HG02970 (cell line): ENCODE results near the gene MYDGF.

Source experiments
- ATAC-seq: cut with Tn5 transposase; IDR thresholded peaks from one replicate; pipeline ENCODE4 v1.9.1; 2021; ENCODE audit warnings: mild to moderate bottlenecking, moderate library complexity, moderate number of reproducible peaks; ENCODE audit not compliant: unreplicated experiment, low FRiP score

The MYDGF gene

GRCh38 chr19:4619668-4620294 is 50.4 kb downstream of the MYDGF start:
- ATAC-seq, result no peak

GRCh38 chr19:4618019-4618418 is 52.1 kb downstream of the MYDGF start:
- no peak for ATAC-seq

DNA sequence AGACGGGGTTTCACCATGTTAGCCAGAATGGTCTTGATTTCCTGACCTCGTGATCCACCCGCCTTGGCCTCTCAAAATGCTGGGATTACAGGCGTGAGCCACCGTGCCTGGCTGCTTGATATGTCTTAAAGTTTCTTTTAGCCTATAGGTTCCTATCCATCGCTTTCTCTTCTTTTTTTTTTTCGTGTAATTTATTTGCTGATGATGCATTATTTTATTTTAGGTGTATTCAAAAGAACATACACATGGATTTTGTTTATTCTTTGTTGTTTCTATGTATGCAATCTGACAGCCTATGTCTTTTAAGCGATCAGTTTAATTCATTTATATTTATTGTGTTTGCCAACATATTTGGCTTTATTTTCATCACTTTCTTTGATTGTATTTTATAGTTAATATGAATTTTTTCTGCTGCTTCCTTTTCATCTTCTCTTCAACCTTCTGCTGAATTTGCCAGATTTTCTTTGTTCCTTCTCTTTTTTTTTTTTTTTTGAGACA is 56.8 kb downstream of the MYDGF start:
- no peak for ATAC-seq

DNA sequence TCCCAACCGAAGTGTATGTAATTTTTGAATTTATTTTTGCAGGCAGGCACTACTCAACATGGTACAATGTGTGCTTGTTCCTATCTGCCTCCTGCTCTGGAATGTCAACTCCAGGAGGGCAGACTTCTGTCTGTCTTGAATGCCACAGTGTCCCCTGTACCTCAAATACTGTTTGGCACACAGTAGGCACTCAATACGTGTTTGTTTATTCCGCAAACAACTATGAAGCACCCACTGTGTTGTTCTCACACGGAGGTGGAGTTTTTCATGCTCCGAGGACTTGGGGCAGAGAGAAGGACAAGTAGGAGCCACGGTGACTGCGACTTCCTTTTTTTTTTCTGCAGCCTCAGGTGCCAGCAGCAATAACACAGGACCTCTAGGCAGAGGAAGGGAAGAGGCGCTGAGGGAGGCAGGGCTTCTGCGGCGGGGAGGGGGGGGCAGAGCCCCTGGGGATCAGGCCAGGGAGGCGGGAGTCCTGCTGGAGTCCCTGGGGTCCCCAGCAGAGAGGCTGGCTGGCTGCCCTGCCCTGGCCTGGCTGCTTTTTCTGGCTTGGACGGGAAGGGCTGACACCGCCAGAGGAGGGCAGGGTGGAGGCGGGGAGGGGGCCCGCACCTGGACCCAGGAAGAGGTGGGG is 60.1 kb downstream of the MYDGF start:
- no peak for ATAC-seq
